Measurements from ENCODE around the gene CTNNA3. TPM values are rescaled to one million over a fixed set of nuclear protein-coding genes. Genes with fewer than 3 reads are reported as not detected.

Gene CTNNA3
- total RNA-seq, 1 donor, result not detected

DNA sequence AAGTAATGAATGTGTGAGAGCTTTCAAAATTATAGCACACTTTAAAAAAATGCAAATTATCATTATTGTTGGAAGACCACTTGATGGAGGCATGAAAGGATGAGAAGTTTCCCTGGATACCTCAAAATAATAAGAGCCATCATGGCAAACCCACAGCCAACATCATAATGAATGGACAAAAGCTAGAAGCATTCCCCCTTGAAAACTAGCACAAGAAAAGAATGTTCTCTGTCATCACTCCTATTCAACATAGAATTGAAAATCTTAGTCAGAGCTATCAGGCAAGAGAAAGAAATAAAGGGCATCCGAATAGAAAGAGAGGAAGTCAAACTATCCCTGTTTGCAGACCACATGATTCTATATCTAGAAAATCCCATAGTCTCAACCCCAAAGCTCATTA, 1657.4 kb downstream of the CTNNA3 start:
- Histone ChIP-seq H3K36me3 (ENCODE audit: insufficient read depth, low read length) (no peaks in the 10 kb centered on the region), H4K20me1 (ENCODE audit: insufficient read depth, low read length) (no peaks in the 10 kb centered on the region), H3K4me1 (ENCODE audit: insufficient read depth, low read length) (no peaks in the 10 kb centered on the region), H3K4me2 (ENCODE audit: insufficient read depth, low read length) (no peak overlapping the region), H2AFZ (ENCODE audit: low read length) (no peak overlapping the region), H3K79me2 (ENCODE audit: insufficient read depth, low read length) (no peaks in the 10 kb centered on the region), H3K27ac (ENCODE audit: low read depth, low read length) (no peak overlapping the region), H3K27me3 (ENCODE audit: insufficient read depth, low read length) (no peaks in the 10 kb centered on the region), H3K9me3 (ENCODE audit: low read depth, low read length) (no peaks in the 10 kb centered on the region), H3K4me3 (ENCODE audit: insufficient read depth, low read length) (no peak overlapping the region)
- TF ChIP-seq, protein P1, sequence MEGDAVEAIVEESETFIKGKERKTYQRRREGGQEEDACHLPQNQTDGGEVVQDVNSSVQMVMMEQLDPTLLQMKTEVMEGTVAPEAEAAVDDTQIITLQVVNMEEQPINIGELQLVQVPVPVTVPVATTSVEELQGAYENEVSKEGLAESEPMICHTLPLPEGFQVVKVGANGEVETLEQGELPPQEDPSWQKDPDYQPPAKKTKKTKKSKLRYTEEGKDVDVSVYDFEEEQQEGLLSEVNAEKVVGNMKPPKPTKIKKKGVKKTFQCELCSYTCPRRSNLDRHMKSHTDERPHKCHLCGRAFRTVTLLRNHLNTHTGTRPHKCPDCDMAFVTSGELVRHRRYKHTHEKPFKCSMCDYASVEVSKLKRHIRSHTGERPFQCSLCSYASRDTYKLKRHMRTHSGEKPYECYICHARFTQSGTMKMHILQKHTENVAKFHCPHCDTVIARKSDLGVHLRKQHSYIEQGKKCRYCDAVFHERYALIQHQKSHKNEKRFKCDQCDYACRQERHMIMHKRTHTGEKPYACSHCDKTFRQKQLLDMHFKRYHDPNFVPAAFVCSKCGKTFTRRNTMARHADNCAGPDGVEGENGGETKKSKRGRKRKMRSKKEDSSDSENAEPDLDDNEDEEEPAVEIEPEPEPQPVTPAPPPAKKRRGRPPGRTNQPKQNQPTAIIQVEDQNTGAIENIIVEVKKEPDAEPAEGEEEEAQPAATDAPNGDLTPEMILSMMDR (IDR thresholded peaks at IDR 0.05; ENCODE audit: extremely low read depth, low read depth, low read length), result no peak
- DNase-seq (ENCODE audit: insufficient read length, low spot score, missing footprints), result no peak

DNA sequence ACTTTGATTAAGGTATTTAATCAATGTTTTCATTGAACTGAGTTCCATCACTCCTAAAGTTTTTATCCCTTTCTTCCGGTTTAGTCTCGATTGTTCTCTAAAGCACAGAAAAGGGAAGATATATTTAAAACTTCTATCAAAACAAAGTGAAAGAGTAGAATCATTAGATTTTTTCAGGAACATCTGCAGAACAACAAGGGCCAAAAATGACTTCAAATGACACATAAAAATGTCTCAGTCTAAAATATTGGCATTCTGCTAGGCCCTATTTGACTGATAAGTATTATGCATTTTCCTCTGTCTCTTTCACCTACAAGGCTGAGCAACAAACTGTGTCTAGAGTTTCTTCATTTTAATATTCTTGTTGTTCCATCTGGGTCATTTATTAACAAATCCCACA, 1669.7 kb downstream of the CTNNA3 start:
- no peaks in the 10 kb centered on the region for H3K79me2 ChIP-seq (ENCODE audit: insufficient read depth, low read length)
- H3K27ac ChIP-seq (ENCODE audit: low read depth, low read length), result no peak overlapping the region
- H3K27me3 ChIP-seq (ENCODE audit: insufficient read depth, low read length), result no peaks in the 10 kb centered on the region
- H3K36me3 ChIP-seq (ENCODE audit: insufficient read depth, low read length), result no peaks in the 10 kb centered on the region
- H3K4me1 ChIP-seq (ENCODE audit: insufficient read depth, low read length), result no peaks in the 10 kb centered on the region
- no peak for DNase-seq (ENCODE audit: insufficient read length, low spot score, missing footprints)
- peaks cover 4% of the 10 kb centered on the region for H3K9me3 ChIP-seq (ENCODE audit: low read depth, low read length)
- no peak overlapping the region for H3K4me3 ChIP-seq (ENCODE audit: insufficient read depth, low read length)
- TF ChIP-seq, protein P1 (IDR thresholded peaks at IDR 0.05; ENCODE audit: extremely low read depth, low read depth, low read length), result no peak
- no peaks in the 10 kb centered on the region for H4K20me1 ChIP-seq (ENCODE audit: insufficient read depth, low read length)
- no peak overlapping the region for H3K4me2 ChIP-seq (ENCODE audit: insufficient read depth, low read length)
- H2AFZ ChIP-seq (ENCODE audit: low read length), result no peak overlapping the region

DNA sequence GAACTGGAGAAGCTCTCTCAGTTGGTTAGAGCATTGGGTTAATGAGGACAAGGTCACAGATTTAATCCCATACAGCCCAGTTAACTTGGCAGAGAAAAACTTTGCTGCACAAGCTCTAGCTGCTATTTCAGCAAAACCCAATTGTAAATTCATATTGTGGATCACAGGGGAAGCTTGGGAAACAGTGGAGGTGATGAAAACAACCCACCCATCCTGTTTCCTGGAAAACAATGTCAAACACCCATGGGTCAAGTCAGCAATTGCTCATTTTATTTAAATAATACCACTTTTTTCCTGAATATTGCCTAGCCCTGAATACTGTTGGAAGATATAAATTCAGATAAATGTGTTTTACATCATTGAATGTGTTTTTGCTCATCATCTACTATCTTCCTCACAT, 1670.8 kb downstream of the CTNNA3 start:
- H3K79me2 ChIP-seq (ENCODE audit: insufficient read depth, low read length), result no peaks in the 10 kb centered on the region

DNA sequence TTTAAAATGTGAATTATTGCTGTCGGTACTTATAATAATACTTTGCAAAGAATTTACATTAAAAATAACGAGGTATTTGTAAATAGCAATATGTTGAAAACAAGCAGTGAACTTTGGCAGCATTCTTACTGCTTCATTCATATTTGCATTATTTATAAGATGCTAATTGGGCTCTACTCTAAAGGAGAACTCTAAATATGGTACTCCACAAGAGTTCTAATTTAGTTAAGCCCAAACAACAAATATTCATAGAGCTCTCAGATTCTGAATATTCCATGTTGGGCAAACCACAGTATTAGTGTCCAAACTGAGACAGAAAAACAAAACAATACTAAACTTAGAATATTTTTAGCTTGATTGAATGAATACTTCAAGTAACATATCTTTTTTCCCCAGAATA, 1674.6 kb downstream of the CTNNA3 start:
- Histone ChIP-seq H3K4me2 (ENCODE audit: insufficient read depth, low read length) (no peak overlapping the region), H4K20me1 (ENCODE audit: insufficient read depth, low read length) (no peaks in the 10 kb centered on the region), H3K4me1 (ENCODE audit: insufficient read depth, low read length) (no peaks in the 10 kb centered on the region), H3K27ac (ENCODE audit: low read depth, low read length) (no peak overlapping the region), H3K4me3 (ENCODE audit: insufficient read depth, low read length) (no peak overlapping the region), H3K79me2 (ENCODE audit: insufficient read depth, low read length) (no peaks in the 10 kb centered on the region), H3K9me3 (ENCODE audit: low read depth, low read length) (peaks cover 4% of the 10 kb centered on the region), H2AFZ (ENCODE audit: low read length) (no peak overlapping the region), H3K36me3 (ENCODE audit: insufficient read depth, low read length) (no peaks in the 10 kb centered on the region), H3K27me3 (ENCODE audit: insufficient read depth, low read length) (no peaks in the 10 kb centered on the region)
- TF ChIP-seq, protein P1 (IDR thresholded peaks at IDR 0.05; ENCODE audit: extremely low read depth, low read depth, low read length), result no peak
- no peak for DNase-seq (ENCODE audit: insufficient read length, low spot score, missing footprints)

More for the DNA sequence above, 1670.8 kb downstream of the CTNNA3 start:
- no peaks in the 10 kb centered on the region for H4K20me1 ChIP-seq (ENCODE audit: insufficient read depth, low read length)
- no peaks in the 10 kb centered on the region for H3K27me3 ChIP-seq (ENCODE audit: insufficient read depth, low read length)
- H3K27ac ChIP-seq (ENCODE audit: low read depth, low read length), result no peak overlapping the region
- H3K4me1 ChIP-seq (ENCODE audit: insufficient read depth, low read length), result no peaks in the 10 kb centered on the region
- H2AFZ ChIP-seq (ENCODE audit: low read length), result no peak overlapping the region
- H3K36me3 ChIP-seq (ENCODE audit: insufficient read depth, low read length), result no peaks in the 10 kb centered on the region
- no peak overlapping the region for H3K4me2 ChIP-seq (ENCODE audit: insufficient read depth, low read length)
- H3K4me3 ChIP-seq (ENCODE audit: insufficient read depth, low read length), result no peak overlapping the region
- TF ChIP-seq, protein P1 (IDR thresholded peaks at IDR 0.05; ENCODE audit: extremely low read depth, low read depth, low read length), result no peak
- H3K9me3 ChIP-seq (ENCODE audit: low read depth, low read length), result peaks cover 4% of the 10 kb centered on the region
- DNase-seq (ENCODE audit: insufficient read length, low spot score, missing footprints), result no peak

Data from osteoblast (primary cell).